Uterus (tissue), 4 donors: Measurements from ENCODE around the gene PDLIM7. TPM values are rescaled to one million over a fixed set of nuclear protein-coding genes. Genes with fewer than 3 reads are reported as not detected.

Experiments used
- DNase-seq, 2 donors: peaks; one replicate each; pipeline ENCODE4 v3.0.0-alpha.2; 2019 to 2020
- H3K27ac ChIP-seq, 2 donors: fragments of 200-600 bp; sonication (generic); 1 replicate in 1 of 2; 2 replicates in 1 of 2; pipeline ENCODE4 v1.5.1; 2016 to 2018
- H3K27me3 ChIP-seq, 2 donors: fragments of 200-600 bp; sonication (generic); one replicate each; pipeline ENCODE4 v1.5.1; 2018 to 2019; ENCODE audit warnings: control low read depth in 1 of 2
- H3K36me3 ChIP-seq, 2 donors: fragments of 200-600 bp; sonication (generic); one replicate each; pipeline ENCODE4 v1.5.1; 2019; ENCODE audit warnings: control low read depth in 1 of 2
- H3K4me1 ChIP-seq, 2 donors: fragments of 200-600 bp; sonication (generic); one replicate each; pipeline ENCODE4 v1.5.1; 2018 to 2019; ENCODE audit warnings: control low read depth in 1 of 2
- H3K4me3 ChIP-seq, 2 donors: fragments of 200-600 bp; sonication (generic); 1 replicate in 1 of 2; 2 replicates in 1 of 2; pipeline ENCODE4 v1.5.1; 2018 to 2019; ENCODE audit warnings: mild to moderate bottlenecking in 1 of 2
- H3K9me3 ChIP-seq, 2 donors: fragments of 200-600 bp; sonication (generic); one replicate each; pipeline ENCODE4 v1.5.1; 2019; ENCODE audit warnings: control low read depth in 1 of 2
- POLR2A ChIP-seq, 2 donors: fragments of 450-650 bp; IDR thresholded peaks; one replicate each; pipeline ENCODE4 v1.6.1; 2016; ENCODE audit warnings: antibody characterized with exemption in 2 of 2, mild to moderate bottlenecking in 1 of 2, moderate library complexity in 1 of 2
- intact Hi-C: fragments of 100-400 bp; cut with DNase I; formaldehyde crosslinking; loops from one replicate; pipeline ENCODE4 v1.15.1; 2023; ENCODE audit warnings: low total_unique reads
- total RNA-seq, 4 donors: library from RNA; depleted of rRNA in 3 of 4; stranded (reverse); fragments of >200 nt in 3 of 4; gene quantifications; one replicate each; pipeline versions ENCODE4 v1.1.0 to v1.2.4, GENCODE V29; 2014 to 2023
- TF ChIP-seq, protein P1 (sequence below), 4 experiments: fragments of 200-600 bp in 2 of 4; fragments of 450-650 bp in 2 of 4; sonication (generic) in 2 of 4; IDR thresholded peaks; one replicate each; pipeline ENCODE4 v1.5.1; 2016 to 2019; ENCODE audit warnings: antibody characterized with exemption in 4 of 4, mild to moderate bottlenecking in 2 of 4, moderate library complexity in 1 of 4
- donor health status: DM: yes; HTN: yes; CAD: no.

The PDLIM7 gene
- total RNA-seq, 4 donors from 2014 or later, result 102 to 543 (median 193) TPM

DNA sequence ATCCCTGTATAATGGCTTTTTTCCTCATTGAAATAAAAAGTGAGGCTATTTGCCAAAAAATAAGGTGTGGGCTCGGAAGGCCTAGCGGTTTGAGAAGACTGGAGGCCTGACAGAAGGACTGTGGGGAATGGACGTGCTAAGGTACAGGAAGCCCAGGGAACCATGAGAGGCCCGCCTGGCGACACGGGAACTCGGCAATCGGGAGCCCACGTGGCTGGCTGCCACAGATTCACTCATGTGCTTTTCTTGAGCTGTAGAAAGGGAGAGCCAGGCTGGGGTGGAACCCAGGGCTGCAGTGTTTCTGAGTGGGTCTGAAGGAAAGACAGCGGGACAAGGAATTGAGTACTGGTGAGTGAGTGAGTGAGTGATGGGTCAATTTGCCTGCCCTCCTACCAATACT lies 31.2 kb upstream of the PDLIM7 start:
- intact Hi-C loops, result no loop called here
- DNase-seq, result no peak
- Histone ChIP-seq H3K4me3 (no peak overlapping the region), H3K9me3 (no peaks in the 10 kb centered on the region), H3K27ac (no peak overlapping the region), H3K27me3 (no peaks in the 10 kb centered on the region), H3K36me3 (no peaks in the 10 kb centered on the region), H3K4me1 (no peaks in the 10 kb centered on the region)
- no peak for TF ChIP-seq POLR2A (IDR thresholded peaks at IDR 0.05)
- TF ChIP-seq, protein P1, sequence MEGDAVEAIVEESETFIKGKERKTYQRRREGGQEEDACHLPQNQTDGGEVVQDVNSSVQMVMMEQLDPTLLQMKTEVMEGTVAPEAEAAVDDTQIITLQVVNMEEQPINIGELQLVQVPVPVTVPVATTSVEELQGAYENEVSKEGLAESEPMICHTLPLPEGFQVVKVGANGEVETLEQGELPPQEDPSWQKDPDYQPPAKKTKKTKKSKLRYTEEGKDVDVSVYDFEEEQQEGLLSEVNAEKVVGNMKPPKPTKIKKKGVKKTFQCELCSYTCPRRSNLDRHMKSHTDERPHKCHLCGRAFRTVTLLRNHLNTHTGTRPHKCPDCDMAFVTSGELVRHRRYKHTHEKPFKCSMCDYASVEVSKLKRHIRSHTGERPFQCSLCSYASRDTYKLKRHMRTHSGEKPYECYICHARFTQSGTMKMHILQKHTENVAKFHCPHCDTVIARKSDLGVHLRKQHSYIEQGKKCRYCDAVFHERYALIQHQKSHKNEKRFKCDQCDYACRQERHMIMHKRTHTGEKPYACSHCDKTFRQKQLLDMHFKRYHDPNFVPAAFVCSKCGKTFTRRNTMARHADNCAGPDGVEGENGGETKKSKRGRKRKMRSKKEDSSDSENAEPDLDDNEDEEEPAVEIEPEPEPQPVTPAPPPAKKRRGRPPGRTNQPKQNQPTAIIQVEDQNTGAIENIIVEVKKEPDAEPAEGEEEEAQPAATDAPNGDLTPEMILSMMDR (IDR thresholded peaks at IDR 0.05), result no peak

DNA sequence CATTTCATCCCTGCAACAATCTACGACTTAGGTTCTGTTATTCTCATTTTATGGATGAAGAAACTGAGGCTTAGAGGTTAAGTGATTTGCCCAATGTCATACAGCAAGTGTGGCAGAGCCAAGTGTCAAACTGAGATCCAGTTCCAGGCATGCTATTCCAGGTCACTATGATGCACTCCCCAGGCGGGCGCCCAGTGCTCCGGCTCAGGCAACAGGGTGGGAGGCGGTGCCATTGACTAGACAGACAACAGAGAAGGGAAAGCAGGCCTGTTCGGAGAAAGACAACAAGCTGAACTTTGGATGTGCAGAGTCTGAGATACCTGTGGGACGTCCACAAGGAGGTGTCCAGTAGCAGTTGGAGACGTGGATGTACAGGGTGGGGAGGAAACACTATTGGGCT lies 30.2 kb upstream of the PDLIM7 start:
- DNase-seq, result no peak
- H3K9me3 ChIP-seq, result no peaks in the 10 kb centered on the region
- H3K27ac ChIP-seq, result no peak overlapping the region
- H3K4me1 ChIP-seq, result no peaks in the 10 kb centered on the region
- intact Hi-C loops, result no loop called here
- no peaks in the 10 kb centered on the region for H3K36me3 ChIP-seq
- no peak overlapping the region for H3K4me3 ChIP-seq
- no peaks in the 10 kb centered on the region for H3K27me3 ChIP-seq
- TF ChIP-seq, protein P1 (IDR thresholded peaks at IDR 0.05), result no peak
- TF ChIP-seq POLR2A (IDR thresholded peaks at IDR 0.05), result no peak

DNA sequence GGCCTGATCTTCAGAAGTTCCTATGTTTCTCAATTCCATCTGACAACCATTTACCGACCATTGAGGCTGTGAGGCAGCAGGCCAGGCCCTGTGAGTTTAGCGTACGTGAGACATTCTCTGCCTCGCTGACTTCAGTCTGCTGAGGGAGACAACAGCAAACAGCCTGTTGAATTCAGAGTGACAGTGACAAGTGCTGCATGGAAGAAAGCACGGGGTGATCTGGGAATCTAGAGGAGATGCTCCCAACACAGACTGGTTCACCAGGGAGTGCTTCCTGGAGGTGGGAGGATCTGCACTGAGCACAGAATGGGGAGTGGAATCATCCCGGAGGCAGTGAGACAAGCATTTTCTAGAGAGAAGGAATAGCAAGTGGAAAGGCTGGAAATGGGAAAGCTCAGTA lies 29.4 kb upstream of the PDLIM7 start:
- H3K27me3 ChIP-seq, result no peaks in the 10 kb centered on the region
- no peak overlapping the region for H3K4me3 ChIP-seq
- no peak for DNase-seq
- no peaks in the 10 kb centered on the region for H3K9me3 ChIP-seq
- intact Hi-C loops, result no loop called here
- no peaks in the 10 kb centered on the region for H3K4me1 ChIP-seq
- no peak overlapping the region for H3K27ac ChIP-seq
- H3K36me3 ChIP-seq, result no peaks in the 10 kb centered on the region
- TF ChIP-seq, protein P1 (IDR thresholded peaks at IDR 0.05), result no peak
- no peak for TF ChIP-seq POLR2A (IDR thresholded peaks at IDR 0.05)

DNA sequence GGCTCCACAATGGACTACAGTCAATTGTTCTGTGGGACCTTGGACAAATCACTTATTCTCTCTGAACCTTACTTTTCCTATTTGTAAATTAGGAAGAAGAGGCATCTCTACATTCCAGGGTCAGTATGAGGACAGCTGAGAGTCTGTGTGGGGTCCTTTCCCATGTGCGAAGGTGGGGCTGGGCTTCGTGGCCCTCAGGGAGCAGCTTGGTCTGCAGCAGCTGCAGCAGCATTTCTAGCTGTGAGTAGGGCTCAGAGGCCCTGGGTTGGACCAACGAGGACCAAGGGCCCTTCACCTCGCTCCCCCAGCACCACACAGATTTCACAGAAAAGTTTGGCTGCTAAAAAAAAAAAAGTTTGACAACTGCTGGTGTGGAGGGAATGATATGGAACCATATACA lies 28.8 kb upstream of the PDLIM7 start:
- H3K4me3 ChIP-seq, result no peak overlapping the region
- H3K27me3 ChIP-seq, result no peaks in the 10 kb centered on the region
- TF ChIP-seq, protein P1 (IDR thresholded peaks at IDR 0.05), result no peak
- TF ChIP-seq POLR2A (IDR thresholded peaks at IDR 0.05), result no peak
- H3K27ac ChIP-seq, result no peak overlapping the region
- intact Hi-C loops, result no loop called here
- H3K36me3 ChIP-seq, result no peaks in the 10 kb centered on the region
- no peaks in the 10 kb centered on the region for H3K9me3 ChIP-seq
- no peak for DNase-seq
- H3K4me1 ChIP-seq, result no peaks in the 10 kb centered on the region

DNA sequence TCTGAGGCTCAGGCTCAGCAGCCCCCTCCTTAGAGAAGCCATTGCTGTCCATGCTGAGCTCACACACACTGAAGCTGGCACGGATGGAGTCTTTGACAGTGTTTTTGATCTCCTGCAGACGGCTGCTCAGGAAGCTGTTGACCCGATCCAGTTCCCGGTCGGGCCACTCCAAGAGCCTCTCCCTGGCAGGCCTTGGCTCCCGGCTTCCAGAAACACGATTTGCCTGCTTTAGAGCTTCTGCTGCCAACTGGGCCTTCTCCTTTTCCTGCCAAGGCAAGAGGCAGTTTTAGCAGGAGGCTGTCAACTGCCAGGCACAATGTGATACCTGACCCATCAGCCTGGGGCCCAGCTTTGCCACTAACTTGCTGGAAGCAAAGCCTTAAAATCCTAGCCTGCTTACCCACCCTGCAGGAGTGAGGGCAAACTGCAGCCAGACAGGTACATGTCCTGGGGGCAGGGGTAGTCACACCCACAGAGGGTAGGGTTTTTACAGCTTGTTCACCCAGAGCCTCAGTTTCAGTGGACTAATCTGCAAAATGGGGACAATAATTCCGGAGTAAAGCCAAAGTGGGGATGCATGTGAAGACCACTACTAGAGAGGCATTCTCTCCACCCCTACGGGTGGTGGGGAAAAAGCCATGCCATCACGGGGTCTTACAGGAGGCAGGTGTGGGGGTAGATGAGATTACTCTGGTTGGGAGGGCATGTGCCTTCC lies 27.7 kb upstream of the PDLIM7 start:
- H3K4me3 ChIP-seq, result no peak overlapping the region
- DNase-seq, result no peak
- TF ChIP-seq, protein P1 (IDR thresholded peaks at IDR 0.05), result no peak
- TF ChIP-seq POLR2A (IDR thresholded peaks at IDR 0.05), result no peak
- H3K36me3 ChIP-seq, result no peaks in the 10 kb centered on the region
- no peak overlapping the region for H3K27ac ChIP-seq
- intact Hi-C loops, result no loop called here
- no peaks in the 10 kb centered on the region for H3K9me3 ChIP-seq
- H3K27me3 ChIP-seq, result no peaks in the 10 kb centered on the region
- H3K4me1 ChIP-seq, result no peaks in the 10 kb centered on the region
